Measurements from ENCODE around the gene NXF1.
"Not testable (repeated sequence)": the region's sequence is repeated elsewhere in the genome, so short reads cannot be mapped to it uniquely, and the experiment has no call there.

Gene NXF1

GRCh38 chr11:62832336-62833234, 27.3 kb upstream of the NXF1 start, which contains the start of gene TEX54:
TEX54 (minus strand) TSS chr11:62832841.
- peak in 9 of 56 donors; percentile 15 to 47 (median 38) for DNase-seq

GRCh38 chr11:62831520-62832335, 26.5 kb upstream of the NXF1 start, which contains the start of gene STX5:
STX5 (minus strand) TSS chr11:62832051; CDS start chr11:62831243, 808 bp downstream.
- DNase-seq, result peak; percentile 94 to 100 (median 99)

DNA sequence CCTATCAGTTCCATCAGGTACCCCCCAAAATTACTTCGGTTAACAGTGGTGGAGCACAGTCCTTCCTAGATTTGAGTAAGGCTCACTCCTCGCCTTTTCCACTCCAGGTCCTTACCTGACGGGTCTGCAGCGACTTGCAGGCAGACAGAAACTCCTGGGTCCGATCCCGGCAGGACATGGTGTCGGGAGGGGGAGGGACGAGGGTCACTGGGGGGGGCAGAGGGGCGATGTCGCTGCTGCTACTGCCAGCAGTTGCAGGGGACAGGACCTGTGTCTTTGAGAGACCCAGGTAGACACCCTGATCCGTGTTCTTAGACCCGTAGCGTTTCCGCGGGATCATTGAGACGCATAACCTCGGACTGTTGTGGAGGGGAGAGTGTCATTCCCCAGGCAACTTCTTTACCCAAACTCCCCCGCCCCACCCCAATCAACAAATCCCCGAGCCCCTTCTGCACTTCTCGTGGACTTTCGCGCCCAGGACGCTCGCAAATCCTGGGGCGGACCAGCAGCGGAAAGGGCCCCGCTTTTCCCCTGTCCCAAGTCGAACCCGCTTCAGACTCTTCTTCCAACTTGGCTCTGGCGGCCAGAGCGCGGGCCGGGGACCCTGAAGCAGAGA, 25.8 kb upstream of the NXF1 start:
- DNase-seq, result peak in 3 of 56 donors; percentile 15 to 27 (median 23)

DNA sequence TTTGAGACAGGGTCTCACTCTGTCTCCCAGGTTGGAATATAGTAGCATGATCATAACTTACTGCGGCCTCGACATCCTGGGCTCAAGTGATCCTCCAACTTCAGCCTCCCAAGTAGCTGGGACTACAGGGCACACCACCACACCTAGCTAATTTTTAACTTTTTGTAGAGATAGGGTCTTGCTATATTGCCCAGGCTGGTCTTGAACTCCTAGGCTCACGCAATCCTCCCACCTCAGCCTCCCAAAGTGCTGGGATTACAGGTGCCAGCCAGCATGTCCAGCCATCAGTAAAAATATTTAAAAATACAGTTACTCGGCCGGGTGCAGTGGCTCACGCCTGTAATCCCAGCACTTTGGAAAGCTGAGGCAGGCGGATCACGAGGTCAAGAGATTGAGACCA, 22.9 kb upstream of the NXF1 start:
- not testable (repeated sequence) for DNase-seq

- DNase-seq, result no peak
Measured at GRCh38 chr11:62823677-62824076, 18.4 kb upstream of the NXF1 start.

- no peak for DNase-seq
Measured at GRCh38 chr11:62817129-62817528, 11.9 kb upstream of the NXF1 start.

DNA sequence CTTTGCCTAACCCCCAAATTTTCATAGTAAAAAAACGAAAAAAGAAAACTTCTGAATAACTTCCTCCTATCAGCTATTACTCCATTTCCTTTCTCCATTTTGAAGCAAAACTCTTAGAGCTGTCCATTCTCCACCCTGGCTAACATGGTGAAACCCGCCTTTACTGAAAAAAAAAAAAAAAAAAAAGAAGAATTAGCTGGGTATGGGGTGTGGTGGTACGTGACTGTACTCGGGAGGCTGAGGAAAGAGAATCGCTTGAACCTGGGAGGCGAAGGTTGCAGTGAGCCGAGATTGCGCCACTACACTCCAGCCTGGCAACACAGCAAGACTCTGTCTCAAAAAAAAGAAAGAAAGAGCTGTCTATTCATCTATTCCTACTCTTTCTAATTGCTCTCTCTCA, 11.3 kb upstream of the NXF1 start:
- DNase-seq, result no peak

DNA sequence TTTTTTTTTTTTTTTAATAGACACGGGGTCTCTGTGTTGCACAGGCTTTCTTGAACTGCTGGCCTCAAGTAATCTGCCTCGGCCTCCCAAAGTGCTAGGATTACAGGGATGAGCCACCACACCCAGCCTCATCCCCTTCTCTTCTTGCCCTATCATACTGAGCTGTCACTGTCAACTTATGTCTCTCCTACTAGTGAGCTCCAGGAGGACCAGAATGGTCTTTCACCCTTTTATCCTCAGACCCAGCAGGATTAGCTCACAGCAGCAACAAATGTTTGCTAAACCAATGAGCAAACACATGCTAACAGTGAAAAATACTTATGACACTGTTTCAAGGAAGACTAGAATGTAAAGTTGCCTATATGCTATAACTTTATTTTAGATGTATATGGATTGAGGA, 6.4 kb upstream of the NXF1 start:
- no peak for DNase-seq

- DNase-seq, result no peak
Measured at GRCh38 chr11:62810748-62811147, 5.5 kb upstream of the NXF1 start.

- DNase-seq, result peak in 3 of 56 donors; percentile 6 to 15 (median 6)
Measured at GRCh38 chr11:62806611-62807121, 1.4 kb upstream of the NXF1 start.

GRCh38 chr11:62805961-62806441, 761 bp upstream of the NXF1 start:
- DNase-seq, result peak in 4 of 56 donors; percentile 26 to 48 (median 35)

DNA sequence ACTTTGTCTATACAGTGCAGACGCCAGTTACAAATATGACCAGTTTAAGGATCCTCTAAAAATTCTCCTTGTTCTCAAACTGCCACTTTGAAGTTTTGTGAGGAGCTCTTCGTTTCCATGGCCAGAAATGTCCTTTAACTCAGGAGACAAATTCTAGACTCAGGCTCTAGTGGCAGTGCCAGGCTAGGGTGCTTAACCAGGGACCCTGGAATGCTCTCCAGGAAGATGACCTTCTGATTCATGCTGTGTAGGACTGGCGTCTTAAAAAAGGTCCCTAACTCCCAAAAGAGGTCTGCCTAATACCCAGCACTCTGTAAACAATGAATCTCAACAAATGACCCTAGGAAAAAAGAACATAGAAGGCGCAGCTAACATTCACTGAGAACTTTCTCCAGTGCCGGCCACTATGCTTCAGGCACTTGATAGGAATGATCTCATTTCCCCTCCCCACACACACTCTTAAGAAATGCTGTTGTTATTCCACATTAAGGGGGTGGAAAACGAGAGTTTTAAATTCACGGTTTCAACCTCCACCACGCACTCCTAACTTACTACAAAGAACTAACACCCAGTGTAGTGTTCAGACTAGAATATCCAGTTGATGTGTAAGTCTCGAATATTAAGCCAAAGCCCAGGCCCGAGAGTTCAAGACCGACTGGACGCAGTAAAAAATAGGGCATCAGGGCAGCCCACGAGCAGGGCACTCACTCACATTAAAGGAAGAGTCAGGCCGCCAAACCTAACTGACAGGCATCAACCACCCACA, 747 bp downstream of the NXF1 start:
- peak in 4 of 56 donors; percentile 38 to 43 (median 42) for DNase-seq

- no peak for DNase-seq
Measured at GRCh38 chr11:62801071-62801470, 4.2 kb downstream of the NXF1 start.

DNA sequence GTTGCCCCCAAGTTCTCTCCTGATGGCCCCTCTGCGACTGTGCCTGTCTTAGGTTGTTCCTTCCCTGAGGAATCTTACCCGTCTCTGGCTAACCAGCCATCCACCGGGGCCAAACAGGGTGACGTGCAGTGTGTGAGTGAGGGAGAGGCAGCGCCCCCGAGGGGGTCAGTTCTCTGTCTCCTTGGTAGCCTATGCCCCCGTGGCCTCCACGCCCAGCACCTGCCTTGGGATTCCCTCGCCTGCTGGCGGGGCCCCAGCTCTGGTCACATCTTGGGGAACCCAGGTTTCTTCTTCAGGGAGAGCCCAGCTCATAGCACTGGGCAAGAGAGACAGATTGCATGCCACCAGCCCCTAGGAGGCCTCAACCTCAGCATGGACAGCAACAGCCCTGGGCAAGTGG, 5.8 kb downstream of the NXF1 start:
- no peak for DNase-seq

GRCh38 chr11:62796281-62796680, 9.0 kb downstream of the NXF1 start:
- no peak for DNase-seq

DNA sequence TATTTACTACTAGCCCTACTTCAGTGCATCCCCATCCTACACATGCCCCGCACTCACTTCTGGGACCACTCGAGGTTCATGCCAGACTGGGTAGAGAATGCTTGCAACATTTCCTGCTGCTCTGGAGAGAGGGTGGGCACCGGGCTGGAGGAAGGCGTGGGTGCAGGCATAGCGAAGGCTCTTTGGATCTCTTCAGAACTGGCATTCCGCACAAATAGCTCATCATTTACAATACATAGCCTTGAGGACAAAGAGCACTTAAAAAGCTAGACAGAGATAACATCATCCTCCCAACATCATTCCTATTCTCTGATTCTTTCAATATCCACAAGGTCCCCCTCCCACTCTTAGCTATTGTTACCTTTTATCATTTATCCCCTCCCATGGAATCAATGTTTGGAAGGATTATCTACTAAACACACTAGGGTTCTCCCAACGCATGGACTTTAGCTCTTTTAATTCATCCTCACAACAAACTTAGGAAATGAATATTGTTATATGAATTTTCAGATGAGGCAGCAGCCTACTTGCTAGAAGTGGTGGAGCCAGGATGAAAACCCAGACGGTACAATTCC, 11.0 kb downstream of the NXF1 start:
- DNase-seq, result no peak

DNA sequence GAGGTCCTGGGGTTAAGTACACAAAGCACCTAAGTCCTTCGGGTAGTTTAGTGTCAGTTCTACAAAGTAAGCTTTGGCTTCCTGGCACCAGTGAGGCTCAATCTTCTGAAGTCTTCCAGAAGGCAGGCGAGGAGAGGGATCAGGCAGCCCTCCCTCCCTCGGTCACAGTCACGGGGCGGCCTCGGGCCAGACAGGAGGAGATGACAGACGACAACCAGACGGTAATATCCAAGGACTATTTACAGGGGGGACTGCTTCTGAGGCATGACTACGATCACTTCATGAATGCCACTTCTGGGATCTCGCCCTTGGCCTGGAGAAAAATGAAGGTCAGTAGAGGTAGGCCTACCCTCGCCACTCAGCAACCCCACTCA, 13.1 kb downstream of the NXF1 start:
- peak in 3 of 56 donors; percentile 31 to 48 (median 47) for DNase-seq

- DNase-seq, result peak in 55 of 56 donors; percentile 15 to 92 (median 77)
Measured at GRCh38 chr11:62791501-62792201, 13.6 kb downstream of the NXF1 start, which contains the start of gene TMEM223. TMEM223 (minus strand) TSS chr11:62792006; CDS start chr11:62791994, 12 bp downstream.

- peak in 8 of 56 donors; percentile 4 to 45 (median 22) for DNase-seq
Measured at GRCh38 chr11:62789576-62789975, 15.7 kb downstream of the NXF1 start.
